Upper lobe of left lung (tissue), 6 donors: Measurements from ENCODE around the gene VPS13D. TPM values are rescaled to one million over a fixed set of nuclear protein-coding genes. Genes with fewer than 3 reads are reported as not detected.
"Not testable (repeated sequence)": the region's sequence is repeated elsewhere in the genome, so short reads cannot be mapped to it uniquely, and the experiment has no call there.

Experiments
- ATAC-seq, 2 donors: fragments of 200-7000 bp; cut with Tn5 transposase; one replicate each; pipeline ENCODE4 v1.9.1; 2022; ENCODE audit warnings: mild to moderate bottlenecking in 2 of 2, moderate library complexity in 2 of 2; ENCODE audit not compliant: low FRiP score in 2 of 2
- DNase-seq, 2 donors: peaks; one replicate each; pipeline ENCODE4 v3.0.0-alpha.2; 2019 to 2020
- H3K27ac ChIP-seq, 4 donors: fragments of 200-600 bp; sonication (generic); one replicate each; pipeline ENCODE4 v1.5.1; 2016 to 2019
- H3K27me3 ChIP-seq, 4 donors: fragments of 200-600 bp; sonication (generic); one replicate each; pipeline ENCODE4 v1.5.1; 2017 to 2019
- H3K36me3 ChIP-seq, 4 donors: fragments of 200-600 bp; sonication (generic); one replicate each; pipeline ENCODE4 v1.5.1; 2016 to 2019
- H3K4me1 ChIP-seq, 4 donors: fragments of 200-600 bp; sonication (generic); one replicate each; pipeline ENCODE4 v1.5.1; 2018 to 2019
- H3K4me3 ChIP-seq, 4 donors: fragments of 200-600 bp; sonication (generic); one replicate each; pipeline ENCODE4 v1.5.1; 2017 to 2019; ENCODE audit warnings: mild to moderate bottlenecking in 2 of 4, moderate library complexity in 1 of 4
- H3K9me3 ChIP-seq, 4 donors: fragments of 200-600 bp; sonication (generic); one replicate each; pipeline ENCODE4 v1.5.1; 2018 to 2019
- EP300 ChIP-seq, 4 donors: sonication (generic); formaldehyde crosslinking; IDR thresholded peaks; one replicate each; pipeline ENCODE4 v1.5.1; 2017; ENCODE audit warnings: antibody characterized with exemption in 4 of 4, control low read depth in 2 of 4
- POLR2A ChIP-seq, 4 donors: fragments of 450-650 bp; IDR thresholded peaks; one replicate each; pipeline ENCODE4 v1.5.1; 2016 to 2017; ENCODE audit warnings: antibody characterized with exemption in 4 of 4, mild to moderate bottlenecking in 2 of 4
- POLR2AphosphoS5 ChIP-seq, 2 donors: sonication (generic); formaldehyde crosslinking; IDR thresholded peaks; one replicate each; pipeline ENCODE4 v1.5.1; 2017; ENCODE audit warnings: antibody characterized with exemption in 2 of 2
- WGBS, 2 donors: methylation state at CpG; one replicate each; pipeline ENCODE4 v1.1.5; 2017 to 2018; 5-methylcytosine and 5-hydroxymethylcytosine counted together
- total RNA-seq, 6 donors: library from RNA; depleted of rRNA in 4 of 6; stranded (reverse); fragments of >200 nt in 4 of 6; gene quantifications; one replicate each; pipeline versions ENCODE4 v1.1.0 to v1.2.1, GENCODE V29; 2016 to 2021
- TF ChIP-seq, protein P1 (sequence below), 6 experiments: fragments of 450-650 bp in 4 of 6; fragments of 200-600 bp in 2 of 6; sonication (generic) in 2 of 6; IDR thresholded peaks; one replicate each; pipeline ENCODE4 v1.5.1; 2016 to 2019; ENCODE audit warnings: antibody characterized with exemption in 6 of 6
- donor health status: DM: no; HTN: no; CAD: no; lungs with moderate emphysema.
- donor health status: DM: no; HTN: yes; CAD: no; lungs with severe emphysema.

VPS13D gene
- total RNA-seq, 6 donors from 2014 or later = 54.9 to 181 (median 87.9) TPM

DNA sequence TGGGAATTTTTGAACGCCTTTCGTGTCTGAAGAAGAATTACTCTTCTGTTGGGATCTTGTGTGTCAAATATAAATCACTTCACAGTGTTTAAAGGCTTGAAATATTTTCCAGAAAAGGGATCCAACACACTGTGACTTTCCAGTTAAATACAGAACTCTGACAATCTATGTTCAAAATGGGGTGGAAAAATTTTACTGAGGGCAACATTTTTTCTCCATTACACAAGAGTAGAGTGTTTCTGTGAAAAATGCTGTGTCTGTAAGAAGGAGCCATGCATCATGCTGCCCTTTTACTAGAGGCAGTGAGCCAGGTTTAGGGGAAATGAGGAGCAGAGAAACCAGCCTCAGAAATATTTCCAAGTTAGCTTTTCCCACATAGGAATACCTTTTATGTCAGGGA is 86.5 kb downstream of the VPS13D start:
- peak overlapping the region in 1 of 4 donors; percentile 35 for H3K27ac ChIP-seq
- DNase-seq (no peak), ATAC-seq (no peak)
- peaks cover 31 to 93% (median 46%) of the 10 kb centered on the region in 4 donors for H3K36me3 ChIP-seq
- H3K4me3 ChIP-seq = no peak overlapping the region
- WGBS, 2 donors = 81 to 92% methylated on average over 2 of the region's 2 CpGs
- H3K27me3 ChIP-seq = no peaks in the 10 kb centered on the region
- H3K9me3 ChIP-seq = no peaks in the 10 kb centered on the region
- H3K4me1 ChIP-seq = no peaks in the 10 kb centered on the region
- TF ChIP-seq POLR2A (IDR thresholded peaks at IDR 0.05) (no peak), EP300 (IDR thresholded peaks at IDR 0.05) (no peak), POLR2AphosphoS5 (IDR thresholded peaks at IDR 0.05) (no peak)
- TF ChIP-seq, protein P1, sequence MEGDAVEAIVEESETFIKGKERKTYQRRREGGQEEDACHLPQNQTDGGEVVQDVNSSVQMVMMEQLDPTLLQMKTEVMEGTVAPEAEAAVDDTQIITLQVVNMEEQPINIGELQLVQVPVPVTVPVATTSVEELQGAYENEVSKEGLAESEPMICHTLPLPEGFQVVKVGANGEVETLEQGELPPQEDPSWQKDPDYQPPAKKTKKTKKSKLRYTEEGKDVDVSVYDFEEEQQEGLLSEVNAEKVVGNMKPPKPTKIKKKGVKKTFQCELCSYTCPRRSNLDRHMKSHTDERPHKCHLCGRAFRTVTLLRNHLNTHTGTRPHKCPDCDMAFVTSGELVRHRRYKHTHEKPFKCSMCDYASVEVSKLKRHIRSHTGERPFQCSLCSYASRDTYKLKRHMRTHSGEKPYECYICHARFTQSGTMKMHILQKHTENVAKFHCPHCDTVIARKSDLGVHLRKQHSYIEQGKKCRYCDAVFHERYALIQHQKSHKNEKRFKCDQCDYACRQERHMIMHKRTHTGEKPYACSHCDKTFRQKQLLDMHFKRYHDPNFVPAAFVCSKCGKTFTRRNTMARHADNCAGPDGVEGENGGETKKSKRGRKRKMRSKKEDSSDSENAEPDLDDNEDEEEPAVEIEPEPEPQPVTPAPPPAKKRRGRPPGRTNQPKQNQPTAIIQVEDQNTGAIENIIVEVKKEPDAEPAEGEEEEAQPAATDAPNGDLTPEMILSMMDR (IDR thresholded peaks at IDR 0.05) = no peak

DNA sequence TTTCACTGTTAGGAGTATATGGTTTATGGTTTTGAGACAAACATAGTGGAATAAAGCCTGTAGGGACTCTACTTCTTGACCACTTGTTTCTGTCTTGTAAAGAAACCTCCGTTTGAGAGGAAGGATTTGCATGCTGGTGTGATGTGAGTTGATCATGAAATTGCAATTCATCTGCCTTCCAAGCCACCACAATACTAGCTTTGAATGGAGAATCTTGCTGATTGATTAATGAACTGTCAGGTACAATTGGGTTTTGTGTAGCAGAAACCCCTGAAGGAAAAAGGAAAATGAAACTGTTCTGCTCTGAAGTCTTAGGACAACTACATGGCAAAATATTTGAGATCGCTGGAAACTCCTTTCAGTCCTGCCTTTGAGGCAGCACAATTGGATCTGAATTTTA is 90.7 kb downstream of the VPS13D start:
- DNase-seq = no peak
- H3K36me3 ChIP-seq = peaks cover 25 to 95% (median 41%) of the 10 kb centered on the region in 4 donors
- H3K4me3 ChIP-seq = no peak overlapping the region
- H3K4me1 ChIP-seq = no peaks in the 10 kb centered on the region
- 58 to 69% methylated on average over 2 of the region's 2 CpGs for WGBS, 2 donors
- no peaks in the 10 kb centered on the region for H3K27me3 ChIP-seq
- TF ChIP-seq POLR2AphosphoS5 (IDR thresholded peaks at IDR 0.05) (no peak), EP300 (IDR thresholded peaks at IDR 0.05) (no peak), POLR2A (IDR thresholded peaks at IDR 0.05) (no peak)
- TF ChIP-seq, protein P1 (IDR thresholded peaks at IDR 0.05) = no peak
- peak overlapping the region in 1 of 4 donors; percentile 35 for H3K27ac ChIP-seq
- no peak for ATAC-seq
- no peaks in the 10 kb centered on the region for H3K9me3 ChIP-seq

DNA sequence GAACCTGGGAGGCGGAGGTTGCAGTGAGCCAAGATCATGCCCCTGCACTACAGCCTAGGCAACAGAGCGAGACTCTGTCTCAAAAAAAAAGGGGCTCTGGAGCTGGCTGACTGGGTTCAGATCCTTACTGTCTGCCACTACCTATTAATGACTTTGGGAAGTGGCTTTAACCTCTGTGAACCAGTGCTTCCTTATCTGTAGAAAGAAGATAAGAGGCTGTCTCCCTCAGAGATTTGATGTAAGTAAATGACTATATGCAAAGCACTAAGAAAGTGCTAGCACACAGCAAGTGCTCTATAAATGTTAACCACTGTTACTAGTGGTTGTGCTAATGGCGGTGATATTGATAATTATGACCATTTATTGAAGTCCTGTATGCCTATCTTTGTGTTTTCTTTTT is 94.6 kb downstream of the VPS13D start:
- H3K4me3 ChIP-seq = no peak overlapping the region
- no peaks in the 10 kb centered on the region for H3K27me3 ChIP-seq
- TF ChIP-seq POLR2AphosphoS5 (IDR thresholded peaks at IDR 0.05) = no peak
- TF ChIP-seq EP300 (IDR thresholded peaks at IDR 0.05) = no peak
- TF ChIP-seq, protein P1 (IDR thresholded peaks at IDR 0.05) = no peak
- TF ChIP-seq POLR2A (IDR thresholded peaks at IDR 0.05) = no peak
- 94 to 96% methylated on average over 3 of the region's 3 CpGs for WGBS, 2 donors
- no peaks in the 10 kb centered on the region for H3K9me3 ChIP-seq
- H3K27ac ChIP-seq = no peak overlapping the region
- DNase-seq = no peak
- no peak for ATAC-seq
- peaks cover 15 to 82% (median 33%) of the 10 kb centered on the region in 4 donors for H3K36me3 ChIP-seq
- peaks cover 0 to 4% (median 0%) of the 10 kb centered on the region in 4 donors for H3K4me1 ChIP-seq

DNA sequence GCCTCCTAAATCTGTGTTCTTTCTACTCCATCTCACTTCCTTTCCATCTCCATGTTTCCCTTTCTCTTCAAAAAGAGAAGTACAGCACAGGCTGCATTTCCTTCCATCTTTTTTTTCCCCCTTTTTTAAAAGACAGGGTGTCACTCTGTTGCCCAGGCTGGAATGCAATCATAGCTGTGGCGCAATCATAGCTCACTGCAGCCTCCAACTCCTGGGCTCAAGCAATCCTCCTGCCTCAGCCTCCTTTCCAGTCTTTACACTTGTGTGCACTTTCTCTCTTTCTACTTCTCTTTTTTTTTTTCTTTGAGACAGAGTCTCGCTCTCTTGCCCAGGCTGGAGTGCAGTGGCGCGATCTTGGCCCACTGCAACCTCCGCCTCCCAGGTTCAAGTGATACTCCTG is 95.1 kb downstream of the VPS13D start:
- not testable (repeated sequence) for DNase-seq, H3K27me3 ChIP-seq, H3K9me3 ChIP-seq, H3K4me1 ChIP-seq, H3K27ac ChIP-seq, ATAC-seq, H3K4me3 ChIP-seq
- WGBS, 2 donors = 96 to 98% methylated on average over 5 of the region's 5 CpGs
- peaks cover 13 to 82% (median 33%) of the 10 kb centered on the region in 4 donors for H3K36me3 ChIP-seq

DNA sequence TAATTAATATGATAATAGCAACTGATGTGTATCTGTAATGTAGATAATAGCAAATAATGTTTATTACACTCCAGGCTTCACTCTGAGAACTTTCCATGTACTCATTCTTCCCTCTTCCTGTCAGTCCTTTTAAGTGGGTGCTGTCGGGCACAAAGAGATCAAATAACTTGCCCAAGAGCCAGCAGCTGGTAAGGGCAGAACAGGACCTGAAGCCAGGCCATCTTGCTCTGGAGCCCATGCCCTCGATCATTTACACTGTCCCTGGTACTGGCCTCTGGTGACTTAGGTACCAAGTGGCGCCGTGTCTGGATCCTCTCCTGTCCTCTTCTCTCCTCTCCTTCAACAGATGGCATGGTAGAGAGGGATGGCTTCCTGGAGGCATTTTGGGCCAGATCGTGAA is 97.2 kb downstream of the VPS13D start:
- no peak for DNase-seq
- WGBS, 2 donors = 87 to 94% methylated on average over 5 of the region's 5 CpGs

More for the DNA sequence above, 97.2 kb downstream of the VPS13D start:
- no peaks in the 10 kb centered on the region for H3K27me3 ChIP-seq
- ATAC-seq = no peak
- H3K36me3 ChIP-seq = peaks cover 12 to 84% (median 44%) of the 10 kb centered on the region in 4 donors
- H3K9me3 ChIP-seq = no peaks in the 10 kb centered on the region
- H3K4me3 ChIP-seq = no peak overlapping the region
- no peak overlapping the region for H3K27ac ChIP-seq
- TF ChIP-seq POLR2A (IDR thresholded peaks at IDR 0.05) (no peak), EP300 (IDR thresholded peaks at IDR 0.05) (no peak), POLR2AphosphoS5 (IDR thresholded peaks at IDR 0.05) (no peak)
- TF ChIP-seq, protein P1 (IDR thresholded peaks at IDR 0.05) = no peak
- peaks cover 0 to 4% (median 0%) of the 10 kb centered on the region in 4 donors for H3K4me1 ChIP-seq
